GM18909 (cell line): Measurements from ENCODE around the gene C16orf95.
"Not testable (repeated sequence)": the region's sequence is repeated elsewhere in the genome, so short reads cannot be mapped to it uniquely, and the experiment has no call there.

ENCODE experiments used
- ATAC-seq: cut with Tn5 transposase; IDR thresholded peaks from one replicate; pipeline ENCODE4 v1.9.1; 2021; ENCODE audit warnings: mild to moderate bottlenecking; ENCODE audit not compliant: unreplicated experiment, poor library complexity

Gene C16orf95

DNA sequence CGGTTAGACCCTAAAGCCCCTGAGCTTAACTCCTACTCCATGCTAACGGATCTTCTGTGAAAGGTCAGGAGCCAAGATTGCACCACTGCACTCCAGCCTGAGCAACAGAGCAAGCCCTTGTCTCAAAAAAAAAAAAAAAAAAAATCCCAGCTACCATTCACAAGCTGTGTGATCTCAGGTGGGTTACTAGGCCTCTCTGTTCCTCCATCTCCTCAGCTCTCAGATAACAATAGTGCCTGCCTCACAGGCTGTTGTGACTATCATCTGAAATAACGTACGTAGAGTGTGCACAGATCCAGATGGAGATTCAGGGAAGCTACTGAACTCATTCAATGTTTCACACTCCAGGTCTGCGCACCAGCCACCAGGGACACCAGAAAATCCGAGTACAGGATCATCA lies 57.8 kb downstream of the C16orf95 start:
- no peak for ATAC-seq

DNA sequence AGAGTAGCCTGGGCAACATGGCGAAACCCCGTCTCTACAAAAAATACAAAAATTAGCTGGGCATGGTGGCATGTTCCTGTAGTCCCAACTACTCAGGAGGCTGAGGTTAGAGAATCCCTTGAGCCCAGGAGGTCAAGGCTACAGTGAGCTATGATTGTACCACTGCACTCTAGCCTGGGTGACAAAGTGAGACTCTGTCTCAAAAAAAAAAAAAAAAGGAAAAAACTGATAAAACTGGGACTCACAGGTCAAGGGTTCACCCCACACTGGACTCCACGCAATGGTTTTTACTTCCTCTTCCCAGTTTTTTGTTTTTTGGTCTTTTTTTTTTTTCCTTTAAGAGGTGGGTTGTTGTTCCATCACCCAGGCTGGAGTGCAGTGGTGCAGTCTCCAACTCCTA lies 58.5 kb downstream of the C16orf95 start:
- not testable (repeated sequence) for ATAC-seq

DNA sequence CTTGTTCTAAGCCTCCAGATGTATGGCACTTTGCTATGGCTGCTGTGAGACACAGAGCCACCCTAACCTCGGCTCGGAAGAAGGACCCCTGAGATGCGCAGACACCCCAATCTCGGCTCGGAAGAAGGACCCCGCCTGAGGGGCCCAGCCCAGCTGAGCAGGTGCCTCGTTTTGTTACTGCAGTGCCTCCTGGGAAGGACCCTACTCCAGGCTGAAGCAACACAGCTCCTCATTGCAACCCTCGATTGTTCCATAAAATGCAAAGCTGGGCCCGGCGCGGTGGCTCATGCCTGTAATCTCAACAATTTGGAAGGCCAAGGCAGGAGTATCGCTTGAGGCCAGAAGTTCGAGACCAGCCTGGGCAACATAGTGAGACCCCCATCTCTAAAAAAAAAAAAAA lies 61.3 kb downstream of the C16orf95 start:
- no peak for ATAC-seq

DNA sequence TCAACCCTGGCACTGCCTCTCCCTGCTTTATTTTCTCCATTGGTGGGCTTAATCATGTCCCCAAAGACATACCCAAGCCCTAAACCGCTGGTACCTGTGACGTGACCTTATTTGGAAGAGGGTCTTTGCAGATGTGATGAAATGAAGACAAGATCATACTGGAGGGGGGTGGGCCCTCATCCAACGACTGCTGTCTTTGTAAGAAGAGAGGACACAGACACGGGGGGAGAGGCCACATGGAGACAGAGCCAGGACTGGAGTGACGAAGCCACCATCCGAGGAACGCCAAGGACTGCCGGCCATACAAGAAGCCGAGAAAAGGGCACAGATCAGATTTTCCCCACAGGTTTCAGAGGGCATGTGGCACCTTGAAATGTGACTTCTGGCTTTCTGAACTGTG lies 62.5 kb downstream of the C16orf95 start:
- no peak for ATAC-seq

DNA sequence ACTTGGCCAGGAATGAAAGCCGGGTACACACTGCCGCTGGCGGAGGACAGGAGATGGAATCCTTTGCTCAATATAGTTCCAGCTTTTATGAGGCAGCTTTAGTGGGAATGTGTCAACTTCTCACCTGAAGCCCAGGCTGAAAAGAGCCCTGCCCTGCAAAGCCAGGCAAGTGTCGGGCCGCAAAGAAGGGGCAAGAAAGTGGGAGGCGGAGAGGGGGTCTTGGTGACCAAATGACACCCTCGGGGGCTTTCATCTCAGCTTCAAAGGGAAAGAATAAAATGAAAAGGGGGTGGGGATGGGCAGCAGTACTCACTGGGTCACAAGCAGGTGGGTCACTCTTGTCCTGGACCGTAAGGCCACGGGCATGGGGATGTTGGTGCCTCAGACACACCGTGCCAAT lies 62.9 kb downstream of the C16orf95 start:
- no peak for ATAC-seq

DNA sequence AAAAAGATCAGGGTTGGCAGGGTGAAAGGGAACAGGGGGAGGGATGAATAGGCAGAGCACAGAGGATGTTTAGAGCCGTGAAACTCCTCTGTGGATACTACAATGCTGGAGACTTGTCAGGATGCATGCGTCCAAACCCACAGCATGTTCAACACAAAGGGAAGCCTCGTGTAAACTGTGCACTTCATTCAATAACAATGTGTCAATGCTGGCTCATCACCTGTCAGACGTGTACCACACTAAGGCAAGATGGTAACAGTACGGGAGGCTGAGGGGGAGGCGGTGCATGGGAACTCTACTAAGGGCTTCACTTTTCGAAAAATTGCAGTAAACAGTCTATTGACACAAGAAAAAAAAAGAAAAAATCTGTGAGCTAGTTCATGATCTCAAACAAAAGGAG lies 63.7 kb downstream of the C16orf95 start:
- ATAC-seq, result no peak
